HepG2 (cell line): ENCODE results near the gene ZFPM1. TPM values are rescaled to one million over a fixed set of nuclear protein-coding genes. Genes with fewer than 3 reads are reported as not detected.
A peak's percentile ranks its signal among the peaks of the same experiment; 100 is the strongest.

Experiments
- EEA1 ChIP-seq: sonication (generic); formaldehyde crosslinking; IDR thresholded peaks from 2 replicates; pipeline ENCODE4 v1.5.1; 2020; ENCODE audit warnings: mild to moderate bottlenecking, missing genetic modification reagents, borderline replicate concordance
- GPN1 ChIP-seq: sonication (generic); formaldehyde crosslinking; IDR thresholded peaks from 2 replicates; pipeline ENCODE4 v1.5.1; 2020; ENCODE audit warnings: missing genetic modification reagents, borderline replicate concordance
- KAT8 ChIP-seq: IDR thresholded peaks from 2 replicates; pipeline ENCODE4 v1.6.1; 2016; ENCODE audit warnings: missing genetic modification reagents, missing compliant biosample characterization
- KLF11 ChIP-seq: IDR thresholded peaks from 2 replicates; pipeline ENCODE4 v1.6.1; 2016; ENCODE audit warnings: missing compliant biosample characterization
- NFATC3 ChIP-seq: sonication (generic); formaldehyde crosslinking; IDR thresholded peaks from 2 replicates; pipeline ENCODE4 v1.5.1; 2020; ENCODE audit warnings: mild to moderate bottlenecking, missing genetic modification reagents
- REL ChIP-seq: sonication (generic); formaldehyde crosslinking; conservative IDR thresholded peaks from 2 replicates; pipeline ENCODE4 v1.8.0; 2022; ENCODE audit warnings: mild to moderate bottlenecking, missing genetic modification reagents, moderate library complexity
- RFX1 ChIP-seq: fragments of 450-650 bp; IDR thresholded peaks from 2 replicates; pipeline ENCODE4 v1.6.1; 2017
- SETDB1 ChIP-seq: sonication (generic); formaldehyde crosslinking; IDR thresholded peaks from 2 replicates; pipeline ENCODE4 v1.5.1; 2020; ENCODE audit warnings: missing genetic modification reagents, mild to moderate bottlenecking, borderline replicate concordance
- SP140L ChIP-seq: sonication (generic); formaldehyde crosslinking; IDR thresholded peaks from 2 replicates; pipeline ENCODE4 v1.4.0; 2020; ENCODE audit warnings: missing genetic modification reagents, borderline replicate concordance
- TARDBP ChIP-seq: sonication (generic); formaldehyde crosslinking; IDR thresholded peaks from 2 replicates; pipeline ENCODE4 v1.8.0; 2022; ENCODE audit warnings: mild to moderate bottlenecking, missing genetic modification reagents
- TOE1 ChIP-seq: sonication (generic); formaldehyde crosslinking; IDR thresholded peaks from 2 replicates; pipeline ENCODE4 v1.4.0; 2020; ENCODE audit warnings: mild to moderate bottlenecking, missing genetic modification reagents
- ZBTB34 ChIP-seq: sonication (generic); formaldehyde crosslinking; IDR thresholded peaks from 2 replicates; pipeline ENCODE4 v1.8.0; 2022; ENCODE audit warnings: mild to moderate bottlenecking, missing genetic modification reagents
- ZNF251 ChIP-seq: sonication (generic); formaldehyde crosslinking; IDR thresholded peaks from 2 replicates; pipeline ENCODE4 v1.9.0; 2021; ENCODE audit warnings: mild to moderate bottlenecking, missing genetic modification reagents
- ZNF253 ChIP-seq: sonication (generic); formaldehyde crosslinking; IDR thresholded peaks from 2 replicates; pipeline ENCODE4 v1.8.0; 2022; ENCODE audit warnings: mild to moderate bottlenecking, missing genetic modification reagents, borderline replicate concordance
- ZNF264 ChIP-seq: sonication (generic); formaldehyde crosslinking; IDR thresholded peaks from 2 replicates; pipeline ENCODE4 v1.4.0; 2020; ENCODE audit warnings: missing genetic modification reagents
- ZNF34 ChIP-seq: sonication (generic); formaldehyde crosslinking; IDR thresholded peaks from 2 replicates; pipeline ENCODE4 v1.4.0; 2020; ENCODE audit warnings: mild to moderate bottlenecking, missing genetic modification reagents, borderline replicate concordance
- ZNF709 ChIP-seq: sonication (generic); formaldehyde crosslinking; IDR thresholded peaks from 2 replicates; pipeline ENCODE4 v1.5.0; 2020; ENCODE audit warnings: mild to moderate bottlenecking, missing genetic modification reagents
- ZNF878 ChIP-seq: sonication (generic); formaldehyde crosslinking; IDR thresholded peaks from 2 replicates; pipeline ENCODE4 v1.8.1; 2023; ENCODE audit warnings: mild to moderate bottlenecking, missing genetic modification reagents, moderate library complexity
- polyA plus RNA-seq, 8 experiments: library from polyadenylated mRNA; depleted of rRNA in 3 of 8; stranded (reverse) in 7 of 8; unstranded in 1 of 8; fragments of >200 nt; fragmentation: Illumina TruSeq in 4 of 8; extraction: Trizol in 4 of 8; gene quantifications; 2 replicates each; pipeline versions ENCODE4 v1.2.1 to v1.2.3, GENCODE V29; 2011 to 2016; ENCODE audit warnings: low read depth in 4 of 8, missing spikeins in 1 of 8, mixed read lengths in 1 of 8; ENCODE audit not compliant: insufficient read depth in 1 of 8
- total RNA-seq, 5 experiments: library from RNA; depleted of rRNA; stranded (reverse); fragments of >200 nt; fragmentation: Illumina TruSeq; extraction: Trizol; gene quantifications; 2 replicates each; pipeline ENCODE4 v1.2.3, GENCODE V29; 2016; ENCODE audit warnings: low read depth in 1 of 5
- TF ChIP-seq, protein P1 (sequence below): sonication (generic); formaldehyde crosslinking; IDR thresholded peaks from 2 replicates; pipeline ENCODE4 v1.5.1; 2020; ENCODE audit warnings: missing genetic modification reagents, mild to moderate bottlenecking, borderline replicate concordance
- TF ChIP-seq, protein P2 (sequence below): sonication (generic); formaldehyde crosslinking; IDR thresholded peaks from 2 replicates; pipeline ENCODE4 v1.4.0; 2020; ENCODE audit warnings: mild to moderate bottlenecking, missing genetic modification reagents
- TF ChIP-seq, protein P3 (sequence below): sonication (generic); formaldehyde crosslinking; conservative IDR thresholded peaks from 2 replicates; pipeline ENCODE4 v1.8.0; 2022; ENCODE audit warnings: missing genetic modification reagents

The ZFPM1 gene
- total and polyA plus RNA-seq, 2 of the 13 experiments (the other 11 are each of a cell fraction or from before 2014, with no cell fraction given), result 1.3 to 3.8 TPM

GRCh38 chr16:88560714-88561484 lies 107.8 kb downstream of the ZFPM1 start (continued):
- TF ChIP-seq ZNF878 (CRISPR knock-in tag) (peak; percentile 97), REL (peak; percentile 99), ZNF253 (CRISPR knock-in tag) (peak; percentile 98), ZNF264 (CRISPR knock-in tag) (peak; percentile 98), ZNF251 (peak; percentile 99), TOE1 (CRISPR knock-in tag) (peak; percentile 99), KLF11 (peak; percentile 100), NFATC3 (peak; percentile 81; the same call in 1 of the 2 replicates), TARDBP (CRISPR knock-in tag) (peak; percentile 71; the same call in 1 of the 2 replicates), RFX1 (no peak), ZNF34 (CRISPR knock-in tag) (0 out of 2 replicates have a peak, but pooled peaks have one; percentile 41), EEA1 (CRISPR knock-in tag) (peak; percentile 99), ZBTB34 (peak; percentile 91), SETDB1 (CRISPR knock-in tag) (0 out of 2 replicates have a peak, but pooled peaks have one; percentile 57), SP140L (CRISPR knock-in tag) (peak; percentile 100; the same call in 1 of the 2 replicates), KAT8 (peak; percentile 94), ZNF709 (CRISPR knock-in tag) (peak; percentile 99), GPN1 (peak; percentile 99)
- TF ChIP-seq, protein P1, sequence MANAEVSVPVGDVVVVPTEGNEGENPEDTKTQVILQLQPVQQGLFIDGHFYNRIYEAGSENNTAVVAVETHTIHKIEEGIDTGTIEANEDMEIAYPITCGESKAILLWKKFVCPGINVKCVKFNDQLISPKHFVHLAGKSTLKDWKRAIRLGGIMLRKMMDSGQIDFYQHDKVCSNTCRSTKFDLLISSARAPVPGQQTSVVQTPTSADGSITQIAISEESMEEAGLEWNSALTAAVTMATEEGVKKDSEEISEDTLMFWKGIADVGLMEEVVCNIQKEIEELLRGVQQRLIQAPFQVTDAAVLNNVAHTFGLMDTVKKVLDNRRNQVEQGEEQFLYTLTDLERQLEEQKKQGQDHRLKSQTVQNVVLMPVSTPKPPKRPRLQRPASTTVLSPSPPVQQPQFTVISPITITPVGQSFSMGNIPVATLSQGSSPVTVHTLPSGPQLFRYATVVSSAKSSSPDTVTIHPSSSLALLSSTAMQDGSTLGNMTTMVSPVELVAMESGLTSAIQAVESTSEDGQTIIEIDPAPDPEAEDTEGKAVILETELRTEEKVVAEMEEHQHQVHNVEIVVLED (CRISPR knock-in tag), result no peak; the same call in 1 of the 2 replicates
- TF ChIP-seq, protein P2, sequence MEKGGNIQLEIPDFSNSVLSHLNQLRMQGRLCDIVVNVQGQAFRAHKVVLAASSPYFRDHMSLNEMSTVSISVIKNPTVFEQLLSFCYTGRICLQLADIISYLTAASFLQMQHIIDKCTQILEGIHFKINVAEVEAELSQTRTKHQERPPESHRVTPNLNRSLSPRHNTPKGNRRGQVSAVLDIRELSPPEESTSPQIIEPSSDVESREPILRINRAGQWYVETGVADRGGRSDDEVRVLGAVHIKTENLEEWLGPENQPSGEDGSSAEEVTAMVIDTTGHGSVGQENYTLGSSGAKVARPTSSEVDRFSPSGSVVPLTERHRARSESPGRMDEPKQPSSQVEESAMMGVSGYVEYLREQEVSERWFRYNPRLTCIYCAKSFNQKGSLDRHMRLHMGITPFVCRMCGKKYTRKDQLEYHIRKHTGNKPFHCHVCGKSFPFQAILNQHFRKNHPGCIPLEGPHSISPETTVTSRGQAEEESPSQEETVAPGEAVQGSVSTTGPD (CRISPR knock-in tag), result peak; percentile 81; the same call in 1 of the 2 replicates
- TF ChIP-seq, protein P3, sequence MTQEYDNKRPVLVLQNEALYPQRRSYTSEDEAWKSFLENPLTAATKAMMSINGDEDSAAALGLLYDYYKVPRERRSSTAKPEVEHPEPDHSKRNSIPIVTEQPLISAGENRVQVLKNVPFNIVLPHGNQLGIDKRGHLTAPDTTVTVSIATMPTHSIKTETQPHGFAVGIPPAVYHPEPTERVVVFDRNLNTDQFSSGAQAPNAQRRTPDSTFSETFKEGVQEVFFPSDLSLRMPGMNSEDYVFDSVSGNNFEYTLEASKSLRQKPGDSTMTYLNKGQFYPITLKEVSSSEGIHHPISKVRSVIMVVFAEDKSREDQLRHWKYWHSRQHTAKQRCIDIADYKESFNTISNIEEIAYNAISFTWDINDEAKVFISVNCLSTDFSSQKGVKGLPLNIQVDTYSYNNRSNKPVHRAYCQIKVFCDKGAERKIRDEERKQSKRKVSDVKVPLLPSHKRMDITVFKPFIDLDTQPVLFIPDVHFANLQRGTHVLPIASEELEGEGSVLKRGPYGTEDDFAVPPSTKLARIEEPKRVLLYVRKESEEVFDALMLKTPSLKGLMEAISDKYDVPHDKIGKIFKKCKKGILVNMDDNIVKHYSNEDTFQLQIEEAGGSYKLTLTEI (CRISPR knock-in tag), result no peak; the same call in 1 of the 2 replicates
